SK-N-SH (cell line): ENCODE data around the gene FMNL2.

Experiments
- ELF1 ChIP-seq: IDR thresholded peaks from 2 replicates; pipeline ENCODE4 v1.4.0; 2012
- EZH2phosphoT487 ChIP-seq: fragments of 200-600 bp; sonication (generic); IDR thresholded peaks from 2 replicates; pipeline ENCODE4 v1.6.1; 2017; ENCODE audit warnings: low read depth, mixed run types, mild to moderate bottlenecking, antibody characterized with exemption, moderate library complexity, borderline replicate concordance
- FOSL2 ChIP-seq: IDR thresholded peaks from 2 replicates; pipeline ENCODE4 v1.4.0; 2012; ENCODE audit warnings: low read depth, mild to moderate bottlenecking, moderate library complexity, borderline replicate concordance
- FOXM1 ChIP-seq: IDR thresholded peaks from 2 replicates; pipeline ENCODE4 v1.4.0; 2012; ENCODE audit warnings: low read depth, mild to moderate bottlenecking
- GATA2 ChIP-seq: sonication (generic); formaldehyde crosslinking; IDR thresholded peaks from 2 replicates; pipeline ENCODE4 v1.5.0; 2020; ENCODE audit warnings: mild to moderate bottlenecking, missing genetic modification reagents
- POLR2AphosphoS5 ChIP-seq: IDR thresholded peaks from 2 replicates; pipeline ENCODE4 v1.6.1; 2012; ENCODE audit warnings: low read depth, low read length
- RAD21 ChIP-seq: IDR thresholded peaks from 2 replicates; pipeline ENCODE4 v1.6.1; 2012; ENCODE audit warnings: mild to moderate bottlenecking, low read length
- SIN3A ChIP-seq: IDR thresholded peaks from 2 replicates; pipeline ENCODE4 v1.6.1; 2012; ENCODE audit warnings: low read depth, mild to moderate bottlenecking, low read length, moderate library complexity, borderline replicate concordance
- SMC3 ChIP-seq: IDR thresholded peaks from 2 replicates; pipeline ENCODE4 v1.6.1; 2012; ENCODE audit warnings: low read depth, low read length, improper control_type of control experiment
- TAF1 ChIP-seq: IDR thresholded peaks from 2 replicates; pipeline ENCODE4 v1.6.1; 2012; ENCODE audit warnings: low read depth, mild to moderate bottlenecking, low read length, moderate library complexity, borderline replicate concordance
- TF ChIP-seq, protein P1 (sequence below): fragments of 200-600 bp; sonication (generic); IDR thresholded peaks from 2 replicates; pipeline ENCODE4 v1.6.1; 2017; ENCODE audit warnings: antibody characterized with exemption, mild to moderate bottlenecking, moderate library complexity
- TF ChIP-seq, protein P2 (sequence below): fragments of 150-350 bp; IDR thresholded peaks from 2 replicates; pipeline ENCODE4 v1.6.1; 2017; ENCODE audit warnings: antibody characterized with exemption, low read length, low read depth, borderline replicate concordance
- TF ChIP-seq, protein P3 (sequence below): IDR thresholded peaks from 2 replicates; pipeline ENCODE4; 2012
- TF ChIP-seq, protein P4 (sequence below): fragments of 150-350 bp; IDR thresholded peaks from 2 replicates; pipeline ENCODE4 v1.6.1; 2016; ENCODE audit warnings: mild to moderate bottlenecking, low read depth, low read length

DNA sequence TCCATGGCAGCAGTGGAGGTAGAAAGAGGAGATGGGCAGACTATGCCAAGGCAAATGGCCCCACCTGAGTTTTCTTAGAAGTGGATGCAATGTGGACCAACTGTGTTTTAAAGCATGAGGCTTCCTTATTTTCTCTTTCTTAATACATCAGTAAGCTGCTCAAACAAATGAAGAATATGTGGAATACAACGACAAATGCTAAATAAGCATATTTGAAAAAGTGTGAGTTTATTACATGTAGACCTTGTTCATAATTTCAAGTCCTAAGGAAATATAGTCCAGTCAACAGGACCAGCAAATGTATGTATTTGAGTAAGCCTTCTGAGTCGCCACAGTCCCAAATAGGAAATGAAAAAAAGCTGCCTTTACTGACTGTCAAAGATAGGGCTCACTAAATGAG lies 204.4 kb downstream of the FMNL2 start:
- TF ChIP-seq EZH2phosphoT487 (no peak), TAF1 (no peak), SIN3A (no peak), SMC3 (no peak), FOSL2 (no peak), GATA2 (CRISPR knock-in tag) (no peak), POLR2AphosphoS5 (no peak), FOXM1 (no peak), ELF1 (no peak), RAD21 (no peak)
- TF ChIP-seq, protein P1, sequence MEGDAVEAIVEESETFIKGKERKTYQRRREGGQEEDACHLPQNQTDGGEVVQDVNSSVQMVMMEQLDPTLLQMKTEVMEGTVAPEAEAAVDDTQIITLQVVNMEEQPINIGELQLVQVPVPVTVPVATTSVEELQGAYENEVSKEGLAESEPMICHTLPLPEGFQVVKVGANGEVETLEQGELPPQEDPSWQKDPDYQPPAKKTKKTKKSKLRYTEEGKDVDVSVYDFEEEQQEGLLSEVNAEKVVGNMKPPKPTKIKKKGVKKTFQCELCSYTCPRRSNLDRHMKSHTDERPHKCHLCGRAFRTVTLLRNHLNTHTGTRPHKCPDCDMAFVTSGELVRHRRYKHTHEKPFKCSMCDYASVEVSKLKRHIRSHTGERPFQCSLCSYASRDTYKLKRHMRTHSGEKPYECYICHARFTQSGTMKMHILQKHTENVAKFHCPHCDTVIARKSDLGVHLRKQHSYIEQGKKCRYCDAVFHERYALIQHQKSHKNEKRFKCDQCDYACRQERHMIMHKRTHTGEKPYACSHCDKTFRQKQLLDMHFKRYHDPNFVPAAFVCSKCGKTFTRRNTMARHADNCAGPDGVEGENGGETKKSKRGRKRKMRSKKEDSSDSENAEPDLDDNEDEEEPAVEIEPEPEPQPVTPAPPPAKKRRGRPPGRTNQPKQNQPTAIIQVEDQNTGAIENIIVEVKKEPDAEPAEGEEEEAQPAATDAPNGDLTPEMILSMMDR = no peak
- TF ChIP-seq, protein P2, sequence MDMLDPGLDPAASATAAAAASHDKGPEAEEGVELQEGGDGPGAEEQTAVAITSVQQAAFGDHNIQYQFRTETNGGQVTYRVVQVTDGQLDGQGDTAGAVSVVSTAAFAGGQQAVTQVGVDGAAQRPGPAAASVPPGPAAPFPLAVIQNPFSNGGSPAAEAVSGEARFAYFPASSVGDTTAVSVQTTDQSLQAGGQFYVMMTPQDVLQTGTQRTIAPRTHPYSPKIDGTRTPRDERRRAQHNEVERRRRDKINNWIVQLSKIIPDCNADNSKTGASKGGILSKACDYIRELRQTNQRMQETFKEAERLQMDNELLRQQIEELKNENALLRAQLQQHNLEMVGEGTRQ = no peak
- TF ChIP-seq, protein P3, sequence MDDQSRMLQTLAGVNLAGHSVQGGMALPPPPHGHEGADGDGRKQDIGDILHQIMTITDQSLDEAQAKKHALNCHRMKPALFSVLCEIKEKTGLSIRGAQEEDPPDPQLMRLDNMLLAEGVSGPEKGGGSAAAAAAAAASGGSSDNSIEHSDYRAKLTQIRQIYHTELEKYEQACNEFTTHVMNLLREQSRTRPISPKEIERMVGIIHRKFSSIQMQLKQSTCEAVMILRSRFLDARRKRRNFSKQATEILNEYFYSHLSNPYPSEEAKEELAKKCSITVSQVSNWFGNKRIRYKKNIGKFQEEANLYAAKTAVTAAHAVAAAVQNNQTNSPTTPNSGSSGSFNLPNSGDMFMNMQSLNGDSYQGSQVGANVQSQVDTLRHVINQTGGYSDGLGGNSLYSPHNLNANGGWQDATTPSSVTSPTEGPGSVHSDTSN = no peak
- TF ChIP-seq, protein P4, sequence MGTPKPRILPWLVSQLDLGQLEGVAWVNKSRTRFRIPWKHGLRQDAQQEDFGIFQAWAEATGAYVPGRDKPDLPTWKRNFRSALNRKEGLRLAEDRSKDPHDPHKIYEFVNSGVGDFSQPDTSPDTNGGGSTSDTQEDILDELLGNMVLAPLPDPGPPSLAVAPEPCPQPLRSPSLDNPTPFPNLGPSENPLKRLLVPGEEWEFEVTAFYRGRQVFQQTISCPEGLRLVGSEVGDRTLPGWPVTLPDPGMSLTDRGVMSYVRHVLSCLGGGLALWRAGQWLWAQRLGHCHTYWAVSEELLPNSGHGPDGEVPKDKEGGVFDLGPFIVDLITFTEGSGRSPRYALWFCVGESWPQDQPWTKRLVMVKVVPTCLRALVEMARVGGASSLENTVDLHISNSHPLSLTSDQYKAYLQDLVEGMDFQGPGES = no peak
